ENCODE data around the gene DKK1.
A peak's percentile ranks its signal among the peaks of the same experiment; 100 is the strongest.

DKK1 gene

GRCh38 chr10:52343439-52343838, 29.4 kb downstream of the DKK1 start:
- no peak for DNase-seq (ENCODE audit: low read depth)
- no peak overlapping the region for H3K4me3 ChIP-seq (ENCODE audit: control insufficient read depth, low read depth, low read length)
- TF ChIP-seq CTCF (IDR thresholded peaks at IDR 0.05; ENCODE audit: control insufficient read depth, insufficient read depth, low read depth, low read length, missing control alignments): no peak

- no peak overlapping the region for H3K4me3 ChIP-seq (ENCODE audit: control insufficient read depth, low read depth, low read length)
- no peak for TF ChIP-seq CTCF (IDR thresholded peaks at IDR 0.05; ENCODE audit: control insufficient read depth, insufficient read depth, low read depth, low read length, missing control alignments)
- DNase-seq (ENCODE audit: low read depth): no peak
These were observed 32.6 kb downstream of the DKK1 start for GRCh38 chr10:52346394-52347326.

GRCh38 chr10:52347327-52347667, 33.2 kb downstream of the DKK1 start:
- H3K4me3 ChIP-seq (ENCODE audit: control insufficient read depth, low read depth, low read length): no peak overlapping the region
- no peak for DNase-seq (ENCODE audit: low read depth)
- no peak for TF ChIP-seq CTCF (IDR thresholded peaks at IDR 0.05; ENCODE audit: control insufficient read depth, insufficient read depth, low read depth, low read length, missing control alignments)

- no peak for TF ChIP-seq CTCF (IDR thresholded peaks at IDR 0.05; ENCODE audit: control insufficient read depth, insufficient read depth, low read depth, low read length, missing control alignments)
- no peak overlapping the region for H3K4me3 ChIP-seq (ENCODE audit: control insufficient read depth, low read depth, low read length)
- DNase-seq (ENCODE audit: low read depth): no peak
These were observed 34.0 kb downstream of the DKK1 start for GRCh38 chr10:52348037-52348564.

GRCh38 chr10:52351914-52352330, 37.8 kb downstream of the DKK1 start:
- TF ChIP-seq CTCF (IDR thresholded peaks at IDR 0.05; ENCODE audit: control insufficient read depth, insufficient read depth, low read depth, low read length, missing control alignments): no peak
- peak; percentile 80 for DNase-seq (ENCODE audit: low read depth)
- no peak overlapping the region for H3K4me3 ChIP-seq (ENCODE audit: control insufficient read depth, low read depth, low read length)

GRCh38 chr10:52353205-52353604, 39.1 kb downstream of the DKK1 start:
- no peak overlapping the region for H3K4me3 ChIP-seq (ENCODE audit: control insufficient read depth, low read depth, low read length)
- no peak for DNase-seq (ENCODE audit: low read depth)
- TF ChIP-seq CTCF (IDR thresholded peaks at IDR 0.05; ENCODE audit: control insufficient read depth, insufficient read depth, low read depth, low read length, missing control alignments): no peak
